SK-N-SH treated with all-trans-retinoic acid at 6 μM for 48 hours (cell line): ENCODE measurements around the gene SCAPER.

Experiments
- ESRRG ChIP-seq: fragments of 250-450 bp; sonication (Bioruptor Pico); IDR thresholded peaks from 2 replicates; pipeline ENCODE4 v1.6.1; 2021; ENCODE audit warnings: mild to moderate bottlenecking
- GLIS3 ChIP-seq: fragments of 250-450 bp; sonication (Bioruptor Pico); IDR thresholded peaks from 2 replicates; pipeline ENCODE4 v1.5.0; 2020; ENCODE audit warnings: mild to moderate bottlenecking, moderate library complexity
- ISL1 ChIP-seq: fragments of 250-450 bp; sonication (Bioruptor Pico); IDR thresholded peaks from 2 replicates; pipeline ENCODE4 v2.1.2; 2022; ENCODE audit warnings: mild to moderate bottlenecking, moderate library complexity
- POU6F1 ChIP-seq: fragments of 250-450 bp; sonication (Bioruptor Pico); IDR thresholded peaks from 2 replicates; pipeline ENCODE4 v1.8.0; 2021; ENCODE audit warnings: low read depth, mild to moderate bottlenecking, moderate library complexity, borderline replicate concordance
- PPARA ChIP-seq: fragments of 250-450 bp; sonication (Bioruptor Pico); IDR thresholded peaks from 2 replicates; pipeline ENCODE4 v1.5.0; 2020; ENCODE audit warnings: mild to moderate bottlenecking, borderline replicate concordance
- TCF4 ChIP-seq: fragments of 250-450 bp; sonication (Bioruptor Pico); IDR thresholded peaks from 2 replicates; pipeline ENCODE4 v1.8.0; 2021; ENCODE audit warnings: mild to moderate bottlenecking, moderate library complexity, borderline replicate concordance
- ZFP3 ChIP-seq: fragments of 250-450 bp; sonication (Bioruptor Pico); IDR thresholded peaks from 2 replicates; pipeline ENCODE4 v1.5.0; 2020; ENCODE audit warnings: mild to moderate bottlenecking, moderate library complexity
- ZNF565 ChIP-seq: fragments of 450-650 bp; formaldehyde crosslinking; conservative IDR thresholded peaks from 2 replicates; pipeline ENCODE4 v1.5.0; 2020; ENCODE audit warnings: low read depth, mild to moderate bottlenecking, moderate library complexity
- ZNF70 ChIP-seq: fragments of 450-650 bp; formaldehyde crosslinking; IDR thresholded peaks from 2 replicates; pipeline ENCODE4 v1.5.0; 2020; ENCODE audit warnings: mild to moderate bottlenecking, moderate library complexity
- ZNF8 ChIP-seq: fragments of 450-650 bp; formaldehyde crosslinking; IDR thresholded peaks from 2 replicates; pipeline ENCODE4 v1.5.0; 2020; ENCODE audit warnings: mild to moderate bottlenecking, moderate library complexity
- TF ChIP-seq, protein P1 (sequence below): fragments of 250-450 bp; sonication (Bioruptor Pico); IDR thresholded peaks from 2 replicates; pipeline ENCODE4 v1.5.1; 2021; ENCODE audit warnings: mild to moderate bottlenecking, moderate library complexity
- TF ChIP-seq, protein P2 (sequence below): fragments of 250-450 bp; sonication (Bioruptor Pico); IDR thresholded peaks from 2 replicates; pipeline ENCODE4 v1.8.0; 2020; ENCODE audit warnings: mild to moderate bottlenecking, moderate library complexity, borderline replicate concordance
- TF ChIP-seq, protein P3 (sequence below): fragments of 250-450 bp; sonication (Bioruptor Pico); IDR thresholded peaks from 2 replicates; pipeline ENCODE4 v1.5.0; 2020; ENCODE audit warnings: mild to moderate bottlenecking, moderate library complexity

GRCh38 chr15:76533995-76534394 is 371.1 kb downstream of the SCAPER start:
- no peak for TF ChIP-seq ISL1
- TF ChIP-seq GLIS3 (CRISPR knock-in tag), result no peak
- TF ChIP-seq POU6F1 (CRISPR knock-in tag), result no peak
- no peak for TF ChIP-seq ZNF70 (CRISPR knock-in tag)
- TF ChIP-seq ESRRG, result no peak
- TF ChIP-seq, protein P1, sequence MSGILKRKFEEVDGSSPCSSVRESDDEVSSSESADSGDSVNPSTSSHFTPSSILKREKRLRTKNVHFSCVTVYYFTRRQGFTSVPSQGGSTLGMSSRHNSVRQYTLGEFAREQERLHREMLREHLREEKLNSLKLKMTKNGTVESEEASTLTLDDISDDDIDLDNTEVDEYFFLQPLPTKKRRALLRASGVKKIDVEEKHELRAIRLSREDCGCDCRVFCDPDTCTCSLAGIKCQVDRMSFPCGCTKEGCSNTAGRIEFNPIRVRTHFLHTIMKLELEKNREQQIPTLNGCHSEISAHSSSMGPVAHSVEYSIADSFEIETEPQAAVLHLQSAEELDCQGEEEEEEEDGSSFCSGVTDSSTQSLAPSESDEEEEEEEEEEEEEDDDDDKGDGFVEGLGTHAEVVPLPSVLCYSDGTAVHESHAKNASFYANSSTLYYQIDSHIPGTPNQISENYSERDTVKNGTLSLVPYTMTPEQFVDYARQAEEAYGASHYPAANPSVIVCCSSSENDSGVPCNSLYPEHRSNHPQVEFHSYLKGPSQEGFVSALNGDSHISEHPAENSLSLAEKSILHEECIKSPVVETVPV (CRISPR knock-in tag), result no peak
- TF ChIP-seq, protein P2, sequence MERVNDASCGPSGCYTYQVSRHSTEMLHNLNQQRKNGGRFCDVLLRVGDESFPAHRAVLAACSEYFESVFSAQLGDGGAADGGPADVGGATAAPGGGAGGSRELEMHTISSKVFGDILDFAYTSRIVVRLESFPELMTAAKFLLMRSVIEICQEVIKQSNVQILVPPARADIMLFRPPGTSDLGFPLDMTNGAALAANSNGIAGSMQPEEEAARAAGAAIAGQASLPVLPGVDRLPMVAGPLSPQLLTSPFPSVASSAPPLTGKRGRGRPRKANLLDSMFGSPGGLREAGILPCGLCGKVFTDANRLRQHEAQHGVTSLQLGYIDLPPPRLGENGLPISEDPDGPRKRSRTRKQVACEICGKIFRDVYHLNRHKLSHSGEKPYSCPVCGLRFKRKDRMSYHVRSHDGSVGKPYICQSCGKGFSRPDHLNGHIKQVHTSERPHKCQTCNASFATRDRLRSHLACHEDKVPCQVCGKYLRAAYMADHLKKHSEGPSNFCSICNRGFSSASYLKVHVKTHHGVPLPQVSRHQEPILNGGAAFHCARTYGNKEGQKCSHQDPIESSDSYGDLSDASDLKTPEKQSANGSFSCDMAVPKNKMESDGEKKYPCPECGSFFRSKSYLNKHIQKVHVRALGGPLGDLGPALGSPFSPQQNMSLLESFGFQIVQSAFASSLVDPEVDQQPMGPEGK, result no peak
- TF ChIP-seq ZFP3, result no peak
- no peak for TF ChIP-seq ZNF8
- TF ChIP-seq, protein P3, sequence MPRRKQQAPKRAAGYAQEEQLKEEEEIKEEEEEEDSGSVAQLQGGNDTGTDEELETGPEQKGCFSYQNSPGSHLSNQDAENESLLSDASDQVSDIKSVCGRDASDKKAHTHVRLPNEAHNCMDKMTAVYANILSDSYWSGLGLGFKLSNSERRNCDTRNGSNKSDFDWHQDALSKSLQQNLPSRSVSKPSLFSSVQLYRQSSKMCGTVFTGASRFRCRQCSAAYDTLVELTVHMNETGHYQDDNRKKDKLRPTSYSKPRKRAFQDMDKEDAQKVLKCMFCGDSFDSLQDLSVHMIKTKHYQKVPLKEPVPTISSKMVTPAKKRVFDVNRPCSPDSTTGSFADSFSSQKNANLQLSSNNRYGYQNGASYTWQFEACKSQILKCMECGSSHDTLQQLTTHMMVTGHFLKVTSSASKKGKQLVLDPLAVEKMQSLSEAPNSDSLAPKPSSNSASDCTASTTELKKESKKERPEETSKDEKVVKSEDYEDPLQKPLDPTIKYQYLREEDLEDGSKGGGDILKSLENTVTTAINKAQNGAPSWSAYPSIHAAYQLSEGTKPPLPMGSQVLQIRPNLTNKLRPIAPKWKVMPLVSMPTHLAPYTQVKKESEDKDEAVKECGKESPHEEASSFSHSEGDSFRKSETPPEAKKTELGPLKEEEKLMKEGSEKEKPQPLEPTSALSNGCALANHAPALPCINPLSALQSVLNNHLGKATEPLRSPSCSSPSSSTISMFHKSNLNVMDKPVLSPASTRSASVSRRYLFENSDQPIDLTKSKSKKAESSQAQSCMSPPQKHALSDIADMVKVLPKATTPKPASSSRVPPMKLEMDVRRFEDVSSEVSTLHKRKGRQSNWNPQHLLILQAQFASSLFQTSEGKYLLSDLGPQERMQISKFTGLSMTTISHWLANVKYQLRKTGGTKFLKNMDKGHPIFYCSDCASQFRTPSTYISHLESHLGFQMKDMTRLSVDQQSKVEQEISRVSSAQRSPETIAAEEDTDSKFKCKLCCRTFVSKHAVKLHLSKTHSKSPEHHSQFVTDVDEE, result no peak
- no peak for TF ChIP-seq TCF4 (CRISPR knock-in tag)
- TF ChIP-seq ZNF565 (CRISPR knock-in tag), result no peak
- no peak for TF ChIP-seq PPARA (CRISPR knock-in tag)
